Measurements from ENCODE around the gene CLIC4. TPM values are rescaled to one million over a fixed set of nuclear protein-coding genes. Genes with fewer than 3 reads are reported as not detected.
"Not testable (repeated sequence)": the region's sequence is repeated elsewhere in the genome, so short reads cannot be mapped to it uniquely, and the experiment has no call there.

CLIC4 gene
- total RNA-seq, 1 donor from 2014 or later, result 334 TPM

DNA sequence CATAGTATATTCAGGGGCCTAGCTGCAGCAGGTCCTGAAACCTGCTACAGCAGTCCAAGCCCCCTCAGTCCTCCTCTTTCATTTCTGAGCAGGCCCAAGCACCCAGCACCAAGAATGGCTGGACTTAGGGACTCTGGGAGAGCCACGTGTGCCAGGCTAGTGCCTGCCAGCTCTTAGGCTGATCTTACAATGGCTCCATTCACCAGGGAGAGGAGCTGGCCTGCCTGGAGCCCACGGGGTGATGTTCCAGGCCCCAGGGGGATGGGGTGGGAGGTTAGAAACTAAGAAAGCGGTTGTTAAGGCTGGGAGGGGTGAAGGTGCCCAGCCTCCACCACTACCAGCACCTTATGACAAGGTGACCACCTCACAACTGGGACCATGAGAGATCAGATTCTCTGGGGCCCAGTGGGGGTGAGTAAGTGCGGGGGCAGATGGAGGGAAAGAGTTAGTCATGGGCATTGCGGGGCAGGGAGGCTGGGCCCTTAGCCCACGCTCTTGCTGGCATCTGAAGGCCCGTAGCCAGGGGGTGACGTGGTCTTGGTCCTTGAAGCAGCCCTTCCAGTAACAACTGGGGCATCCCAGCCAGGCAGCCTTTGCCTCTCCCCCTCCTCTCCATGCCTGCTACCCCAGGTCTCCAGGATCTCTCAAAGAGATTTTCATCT is 30.3 kb upstream of the CLIC4 start:
- ATAC-seq (ENCODE audit: poor library complexity) (no peak), DNase-seq (no peak)
- intact Hi-C loops (cut with DNase I), result no loop called here

DNA sequence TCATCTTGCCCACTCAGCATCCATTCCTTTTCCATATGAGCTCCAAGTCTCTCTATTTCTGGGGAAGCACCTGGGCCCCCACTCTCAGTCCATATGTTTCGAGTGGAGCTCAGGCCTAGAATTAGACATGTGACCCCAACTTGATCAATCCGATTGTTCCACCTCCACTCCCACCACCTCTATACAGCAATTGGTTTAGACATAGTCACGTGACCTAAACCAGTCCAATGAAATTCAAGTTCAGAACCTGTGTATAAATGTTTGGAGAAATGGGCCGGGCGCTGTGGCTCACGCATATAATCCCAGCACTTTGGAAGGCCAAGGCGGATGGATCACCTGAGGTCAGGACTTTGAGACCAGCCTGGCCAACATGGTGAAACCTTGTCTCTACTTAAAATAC is 29.6 kb upstream of the CLIC4 start:
- DNase-seq, result no peak
- intact Hi-C loops (cut with DNase I), result no loop called here
- no peak for ATAC-seq (ENCODE audit: poor library complexity)

DNA sequence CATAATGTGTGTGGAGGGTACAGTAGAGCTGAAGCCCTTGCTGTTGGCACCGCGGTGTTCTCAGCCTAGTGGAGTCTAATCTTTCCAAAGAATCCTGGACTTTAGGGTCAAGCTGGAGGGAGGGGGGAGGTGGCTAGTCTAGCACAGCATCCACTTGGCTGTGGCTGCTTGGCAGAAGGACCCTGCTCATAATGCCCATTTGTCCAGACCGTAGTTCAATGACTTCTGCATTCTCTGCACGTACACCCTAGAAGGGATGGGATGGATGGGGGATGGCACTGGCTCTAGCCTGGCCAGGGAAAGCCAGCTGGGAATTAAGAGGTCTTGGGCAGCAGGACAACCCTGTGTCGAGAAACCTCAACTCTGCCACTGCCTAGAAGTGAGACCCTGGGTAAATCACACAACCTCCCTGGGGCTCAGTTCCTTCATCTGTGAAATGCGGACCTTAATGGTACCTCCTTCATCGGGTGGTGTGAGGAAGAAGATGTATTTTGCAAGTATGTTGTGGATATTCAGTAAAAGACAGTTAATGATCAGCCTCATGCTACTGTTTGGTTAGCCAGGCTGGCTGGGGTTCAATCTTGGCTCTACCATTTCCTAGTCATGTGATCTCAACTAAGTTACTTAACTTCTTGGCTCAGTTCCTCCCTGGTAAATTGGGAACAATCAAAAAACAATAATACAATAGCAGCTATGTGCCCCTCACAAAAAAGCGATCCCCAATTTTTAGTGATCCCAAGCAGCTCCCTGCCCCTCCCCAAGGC is 27.2 kb upstream of the CLIC4 start:
- DNase-seq, result no peak
- intact Hi-C loops (cut with DNase I), result no loop called here
- ATAC-seq (ENCODE audit: poor library complexity), result peak; percentile 11

DNA sequence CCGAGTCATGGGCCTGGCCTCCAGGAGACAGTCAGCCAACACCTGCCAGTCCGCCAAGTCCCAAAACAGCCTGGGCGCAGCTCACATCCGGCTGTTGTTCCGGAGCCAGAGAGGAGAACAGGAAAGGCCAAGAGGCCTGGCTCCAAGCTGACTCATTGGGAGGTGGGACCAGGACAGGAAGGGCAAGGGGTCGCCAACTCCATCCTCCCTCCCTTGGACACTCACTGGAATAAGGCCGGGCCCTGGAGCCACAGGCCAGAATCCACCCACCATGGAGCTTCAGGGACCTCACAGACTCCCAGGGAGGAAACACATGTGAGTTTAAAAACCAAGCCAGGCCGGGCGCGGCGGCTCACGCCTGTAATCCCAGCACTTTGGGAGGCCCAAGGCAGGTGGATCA is 25.1 kb upstream of the CLIC4 start:
- peak; percentile 92 for DNase-seq
- intact Hi-C loops (cut with DNase I), result no loop called here
- peak; percentile 89 for ATAC-seq (ENCODE audit: poor library complexity)

DNA sequence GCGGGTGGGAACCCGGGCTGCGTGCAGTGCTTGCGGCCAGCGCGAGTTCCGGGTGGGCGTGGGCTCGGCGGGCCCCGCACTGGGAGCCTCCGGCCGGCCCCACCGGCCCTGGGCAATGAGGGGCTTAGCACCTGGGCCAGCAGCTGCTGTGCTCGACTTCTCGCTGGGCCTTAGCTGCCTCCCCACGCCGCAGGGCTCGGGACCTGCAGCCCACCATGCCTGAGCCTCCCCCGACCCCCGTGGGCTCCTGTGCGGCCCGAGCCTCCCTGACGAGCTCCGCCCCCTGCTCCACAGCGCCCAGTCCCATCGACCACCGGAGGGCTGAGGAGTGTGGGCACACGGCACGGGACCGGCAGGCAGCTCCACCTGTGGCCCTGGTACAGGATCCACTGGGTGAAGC is 23.7 kb upstream of the CLIC4 start:
- no peak for DNase-seq
- ATAC-seq (ENCODE audit: poor library complexity), result no peak
- intact Hi-C loops (cut with DNase I), result no loop called here

DNA sequence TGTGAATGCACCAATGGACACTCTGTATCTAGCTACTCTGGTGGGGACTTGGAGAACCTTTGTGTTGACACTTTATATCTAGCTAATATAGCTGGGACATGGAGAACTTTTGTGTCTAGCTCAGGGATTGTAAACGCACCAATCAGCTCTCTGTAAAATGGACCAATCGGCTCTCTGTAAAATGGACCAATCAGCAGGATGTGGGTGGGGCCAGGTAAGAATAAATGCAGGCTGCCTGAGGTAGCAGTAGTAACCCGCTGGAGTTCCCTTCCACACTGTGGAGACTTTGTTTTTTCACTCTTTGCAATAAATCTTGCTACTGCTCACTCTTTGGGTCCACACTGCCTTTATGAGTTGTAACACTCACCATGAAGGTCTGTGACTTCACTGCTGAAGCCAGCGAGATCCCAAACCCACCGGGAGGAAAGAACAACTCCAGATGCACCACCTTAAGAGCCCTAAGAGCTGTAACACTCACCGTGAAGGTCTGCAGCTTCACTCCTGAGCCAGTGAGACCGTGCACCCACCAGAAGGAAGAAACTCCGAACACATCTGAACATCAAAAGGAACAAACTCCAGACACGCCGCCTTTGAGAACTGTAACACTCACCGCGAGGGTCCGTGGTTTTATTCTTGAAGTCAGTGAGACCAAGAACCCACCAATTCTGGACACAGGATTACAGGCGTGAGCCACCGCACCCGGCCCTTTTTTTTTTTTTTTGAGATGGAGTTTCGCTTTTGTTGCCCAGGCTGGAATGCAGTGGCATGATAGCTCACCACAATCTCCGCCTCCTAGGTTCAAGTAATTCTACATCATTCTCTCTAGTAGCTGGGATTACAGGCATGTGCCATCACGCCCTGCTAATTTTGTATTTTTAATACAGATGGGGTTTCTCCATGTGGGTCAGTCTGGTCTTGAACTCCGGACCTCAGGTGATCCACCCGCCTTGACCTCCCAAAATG is 22.9 kb upstream of the CLIC4 start:
- ATAC-seq (ENCODE audit: poor library complexity); DNase-seq; intact Hi-C loops (cut with DNase I): not testable (repeated sequence)

DNA sequence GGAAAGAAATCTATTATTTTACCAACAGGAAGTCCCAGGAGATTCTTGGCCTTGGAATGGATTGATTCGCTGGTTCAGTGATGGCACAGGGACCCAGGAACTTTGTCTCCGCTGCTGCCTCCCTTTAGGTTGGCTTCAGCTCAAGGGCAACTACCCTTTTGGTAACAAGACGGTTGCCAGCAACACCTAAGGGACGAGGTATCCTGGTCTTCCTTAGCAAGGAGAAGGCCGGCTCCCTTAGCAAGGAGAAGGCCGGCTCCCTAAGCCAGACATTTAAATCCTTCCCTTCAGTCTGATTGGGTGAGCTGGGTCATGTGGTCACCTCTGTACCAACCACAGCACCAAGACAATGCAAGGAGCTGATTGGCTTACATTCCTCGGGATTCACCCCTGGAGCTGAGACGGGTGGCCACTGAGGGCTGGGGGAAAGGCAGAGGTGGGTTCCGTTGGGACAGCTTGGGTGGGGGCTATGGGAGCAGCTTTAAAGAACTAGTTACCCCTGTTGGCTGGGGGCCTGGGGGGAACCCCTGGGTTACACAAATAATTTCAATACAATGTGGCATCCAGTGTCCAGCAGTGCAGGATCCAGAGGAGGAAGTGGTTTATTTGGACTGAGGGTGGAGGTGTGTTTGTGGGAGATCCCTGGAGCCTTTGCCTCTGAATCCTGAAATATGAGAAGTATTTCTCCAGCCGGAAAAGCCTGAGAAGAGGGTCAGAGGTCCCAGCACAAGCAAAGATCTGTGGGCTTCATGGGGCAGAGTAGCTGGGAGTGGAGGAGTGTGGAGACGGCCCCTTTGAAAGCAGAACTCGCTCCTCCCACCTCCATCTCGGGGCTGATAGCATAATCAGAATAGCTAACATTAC is 20.7 kb upstream of the CLIC4 start:
- DNase-seq (no peak), ATAC-seq (ENCODE audit: poor library complexity) (no peak)
- intact Hi-C loops (cut with DNase I), result no loop called here

DNA sequence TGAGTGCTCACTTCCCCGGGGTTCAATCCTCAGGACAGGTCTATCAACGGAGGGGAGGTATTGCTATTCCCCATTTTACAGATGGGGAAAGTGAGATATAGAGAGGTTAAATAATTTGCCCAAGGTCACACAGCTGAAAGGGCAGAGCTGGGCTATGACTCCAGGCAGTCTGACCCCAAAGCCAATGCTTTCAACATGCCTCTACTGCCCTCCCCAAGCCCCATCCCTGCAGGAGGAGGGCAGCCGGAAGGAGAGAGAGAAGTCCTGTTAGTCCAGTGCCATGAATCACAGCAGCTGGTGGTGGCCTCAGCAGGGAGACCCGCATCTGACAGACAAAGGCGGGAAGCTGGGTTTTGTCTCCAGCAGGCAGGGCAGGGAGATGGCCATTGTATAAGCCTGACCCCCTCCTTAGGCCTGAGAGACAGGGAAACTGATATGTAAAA is 20.0 kb upstream of the CLIC4 start:
- no peak for DNase-seq

DNA sequence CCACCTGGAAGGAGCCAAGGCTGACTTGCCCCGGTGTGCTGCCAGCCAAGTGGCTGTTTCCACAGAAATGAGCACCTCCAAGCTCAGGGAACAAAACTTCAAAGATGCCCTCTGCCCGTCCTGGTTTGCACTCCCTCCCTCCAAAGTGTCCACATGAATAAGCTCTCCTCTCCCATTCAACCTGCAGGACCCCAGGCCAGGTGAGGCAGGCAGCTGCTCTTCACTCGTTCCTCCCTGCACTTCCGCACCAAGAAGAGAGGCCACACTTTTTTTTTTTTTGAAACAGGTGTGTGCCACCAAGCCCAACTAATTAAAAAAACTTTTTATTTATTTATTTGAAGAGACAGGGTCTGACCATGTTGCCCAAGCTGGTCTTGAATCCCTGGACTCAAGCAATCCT is 18.5 kb upstream of the CLIC4 start:
- intact Hi-C loops (cut with DNase I), result no loop called here
- no peak for ATAC-seq (ENCODE audit: poor library complexity)
- no peak for DNase-seq

More for the DNA sequence above, 20.0 kb upstream of the CLIC4 start:
- intact Hi-C loops (cut with DNase I), result no loop called here
- ATAC-seq (ENCODE audit: poor library complexity), result no peak

DNA sequence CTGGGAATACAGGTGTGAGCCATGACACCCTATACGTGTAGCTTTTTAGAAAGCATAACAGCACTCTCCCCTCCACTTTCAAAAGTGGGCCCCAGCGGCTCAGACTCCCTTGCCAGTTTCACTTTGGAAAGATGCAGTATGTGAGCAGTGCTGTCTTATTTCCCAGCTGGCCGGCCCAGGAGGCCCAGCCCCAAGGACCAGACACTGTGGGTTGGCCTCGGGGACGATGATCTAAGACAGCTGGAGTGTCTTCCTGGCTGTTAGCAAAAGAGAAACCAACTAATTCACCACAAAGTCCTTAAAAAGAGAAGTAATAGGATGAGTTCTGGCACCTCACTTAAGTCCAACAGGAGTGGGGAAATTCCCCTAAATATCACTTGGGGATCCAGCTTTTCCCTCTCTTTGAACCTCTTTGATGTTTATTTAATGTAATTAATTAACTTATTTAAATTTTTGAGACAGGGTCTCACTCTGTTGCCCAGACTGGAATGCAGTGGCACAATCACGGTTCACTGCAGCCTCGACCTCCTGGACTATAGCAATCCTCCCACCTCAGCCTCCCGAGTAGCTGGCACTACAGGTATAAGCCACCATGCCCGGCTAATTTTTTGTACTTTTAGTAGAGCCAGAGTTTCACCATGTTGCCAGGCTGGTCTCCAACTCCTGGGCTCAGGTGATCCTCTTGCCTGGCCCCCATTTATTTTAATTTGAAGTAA is 17.6 kb upstream of the CLIC4 start:
- peak; percentile 78 for DNase-seq
- intact Hi-C loops (cut with DNase I), result no loop called here
- ATAC-seq (ENCODE audit: poor library complexity), result peak; percentile 79

DNA sequence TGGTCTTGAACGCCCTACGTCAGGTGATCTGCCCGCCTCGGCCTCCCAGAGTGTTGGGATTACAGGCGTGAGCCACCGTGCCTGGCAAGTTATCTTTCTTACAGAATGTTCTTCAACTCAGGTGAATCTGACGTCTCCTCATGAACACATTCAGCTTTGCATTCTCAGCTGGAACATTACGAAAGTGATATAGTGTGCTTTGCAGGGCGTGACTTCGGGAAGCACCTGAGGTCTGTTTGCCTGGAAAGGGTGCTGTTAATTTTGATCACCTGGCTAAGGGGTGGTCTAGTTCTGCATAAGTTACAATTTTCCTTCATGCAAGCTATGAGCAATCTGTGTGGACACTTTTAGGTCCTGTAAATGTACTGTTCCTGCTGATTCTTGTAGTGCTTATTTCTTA is 16.3 kb upstream of the CLIC4 start:
- no peak for ATAC-seq (ENCODE audit: poor library complexity)
- intact Hi-C loops (cut with DNase I), result no loop called here

DNA sequence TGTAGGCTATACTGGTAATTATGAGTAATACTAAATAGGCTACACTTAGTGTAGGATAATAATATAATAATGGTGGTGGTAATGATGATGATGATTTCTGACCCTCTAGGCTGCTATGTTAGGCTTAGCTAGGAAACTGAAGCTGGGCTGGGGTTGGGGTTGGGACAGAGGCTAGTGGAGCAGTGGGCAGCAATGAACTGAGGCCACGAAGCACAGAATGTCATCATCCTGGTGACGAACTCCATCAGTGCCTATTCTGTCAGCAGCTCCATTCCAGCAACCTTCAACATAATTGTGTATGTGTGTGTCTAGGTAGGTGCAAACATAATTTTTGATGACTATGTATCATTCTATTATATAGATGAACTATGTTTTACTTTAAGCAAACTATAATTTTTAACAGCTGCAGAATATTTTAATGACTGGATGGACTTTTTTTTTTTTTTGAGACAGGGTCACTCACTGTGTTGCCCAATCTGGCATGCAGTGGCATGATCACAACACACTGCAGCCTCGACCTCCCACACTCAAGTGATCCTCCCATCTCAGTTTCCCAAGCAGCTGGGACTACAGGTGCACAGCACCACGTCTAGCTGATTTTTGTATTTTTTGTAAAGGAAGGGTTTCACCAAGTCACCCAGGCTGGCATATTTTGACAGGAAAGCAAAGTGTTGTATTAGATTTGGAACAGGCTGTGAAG is 12.9 kb upstream of the CLIC4 start:
- no peak for ATAC-seq (ENCODE audit: poor library complexity)
- intact Hi-C loops (cut with DNase I), result no loop called here

More for the DNA sequence above, 16.3 kb upstream of the CLIC4 start:
- peak; percentile 12 for DNase-seq

DNA sequence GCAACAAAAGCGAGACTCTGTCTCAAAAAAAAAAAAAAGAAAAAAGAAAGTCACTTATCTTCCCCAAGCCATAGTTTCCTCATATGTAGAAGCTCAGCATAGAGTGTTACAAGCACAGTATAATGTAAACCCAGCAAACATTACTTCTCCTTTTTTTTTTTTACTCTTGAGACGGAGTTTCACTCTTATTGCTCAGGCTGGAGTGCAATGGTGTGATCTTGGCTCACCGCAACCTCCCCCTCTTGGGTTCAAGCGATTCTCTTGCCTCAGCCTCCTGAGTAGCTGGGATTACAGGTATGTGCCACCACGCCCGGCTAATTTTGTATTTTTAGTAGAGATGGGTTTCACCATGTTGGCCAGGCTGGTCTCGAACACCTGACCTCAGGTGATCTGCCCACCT is 11.9 kb upstream of the CLIC4 start:
- intact Hi-C loops (cut with DNase I); ATAC-seq (ENCODE audit: poor library complexity): not testable (repeated sequence)
- DNase-seq, result peak; percentile 14

More for the DNA sequence above, 12.9 kb upstream of the CLIC4 start:
- no peak for DNase-seq

DNA sequence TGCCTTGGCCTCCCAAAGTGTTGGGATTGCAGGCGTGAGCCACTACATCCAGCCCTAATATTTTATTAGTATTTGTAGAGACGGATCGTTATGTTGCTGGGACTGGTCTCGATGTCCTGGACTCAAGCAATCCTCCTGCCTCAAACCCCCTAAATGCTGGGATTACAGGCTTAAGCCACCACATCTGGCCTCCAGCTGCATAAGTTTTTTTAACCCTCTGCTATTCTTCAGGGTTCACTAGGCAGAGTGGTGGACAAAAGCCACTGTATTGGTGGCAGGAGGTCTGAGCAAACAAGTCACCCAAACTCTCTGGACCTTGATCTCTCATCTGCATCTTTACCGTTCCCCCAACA is 10.1 kb upstream of the CLIC4 start:
- ATAC-seq (ENCODE audit: poor library complexity), result no peak
- peak; percentile 3 for DNase-seq
- intact Hi-C loops (cut with DNase I), result no loop called here

DNA sequence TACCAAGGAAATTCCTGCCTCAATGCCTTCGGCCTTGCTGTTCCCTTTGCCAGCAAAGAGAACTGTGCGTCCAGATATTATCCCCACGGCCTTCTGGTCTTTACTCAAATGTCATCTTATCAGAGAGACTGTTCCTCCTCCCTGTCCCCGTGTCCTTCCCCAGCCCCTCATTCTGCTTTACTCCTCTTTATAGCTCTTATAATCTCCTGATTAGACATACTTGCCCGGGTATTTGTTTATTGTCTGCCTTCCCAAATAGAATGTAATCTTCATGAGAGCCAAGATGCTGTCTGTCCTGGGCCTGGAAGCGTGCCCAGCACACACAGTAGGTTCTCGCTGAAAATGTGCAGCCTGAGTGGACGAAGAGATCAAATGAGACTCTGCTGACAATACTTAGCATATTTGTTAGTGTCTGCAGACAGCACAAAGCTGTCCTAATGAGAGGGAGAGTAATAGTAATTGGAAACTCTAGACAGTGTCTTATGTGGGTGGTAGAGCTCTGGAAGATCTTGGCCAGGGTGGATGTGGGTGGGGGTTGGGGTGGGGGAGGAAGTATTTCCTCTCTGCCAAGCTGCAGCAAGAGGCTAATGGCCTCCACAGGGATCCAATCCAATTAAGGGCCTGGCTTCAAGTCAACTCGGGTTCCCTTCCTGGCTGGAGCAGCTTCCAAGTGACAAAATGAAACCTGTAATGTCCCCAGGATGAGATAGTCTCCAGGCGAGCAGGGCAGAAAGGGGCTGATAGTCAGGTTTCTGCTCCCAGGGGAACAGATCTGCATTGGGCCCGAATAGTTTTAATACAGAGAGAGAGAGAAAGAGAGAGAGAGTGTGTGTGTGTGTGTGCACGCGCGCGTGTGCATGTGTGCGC is 9.5 kb upstream of the CLIC4 start:
- peak; percentile 85 for ATAC-seq (ENCODE audit: poor library complexity)
- DNase-seq, result peak; percentile 70
- intact Hi-C loops (cut with DNase I), result no loop called here

DNA sequence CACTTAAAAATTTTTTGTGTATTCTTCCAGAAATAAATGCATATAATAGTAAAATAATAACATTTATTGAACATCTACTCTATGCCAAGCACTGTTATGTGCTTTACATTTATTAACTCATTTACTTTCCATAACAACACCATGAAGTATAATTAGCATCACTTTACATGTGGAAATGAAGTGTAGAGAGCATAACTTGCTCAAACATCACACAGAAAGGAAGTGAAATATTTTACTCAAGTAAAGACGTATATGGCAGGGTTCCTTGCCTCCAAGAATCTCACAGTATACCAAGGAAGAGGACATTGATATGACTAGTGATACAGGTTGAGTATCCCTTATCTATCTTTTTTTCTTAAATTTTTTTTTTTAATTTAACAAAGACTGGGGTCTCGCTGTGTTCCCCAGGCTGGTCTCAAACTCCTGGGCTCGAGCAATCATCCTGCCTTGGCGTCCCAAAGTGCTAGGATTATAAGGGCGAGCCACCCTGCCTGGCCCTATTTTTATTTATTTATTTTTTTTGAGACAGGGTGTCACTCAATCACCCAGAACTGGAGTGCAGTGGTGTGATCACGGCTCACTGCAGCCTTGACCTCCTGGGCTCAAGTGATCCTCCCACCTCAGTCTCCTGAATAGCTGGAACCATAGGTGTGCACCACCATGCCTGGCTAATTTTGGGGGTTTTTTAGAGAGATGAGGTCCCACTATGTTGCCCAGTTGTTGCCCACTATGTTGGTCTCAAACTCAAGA is 7.7 kb upstream of the CLIC4 start:
- intact Hi-C loops (cut with DNase I), result no loop called here
- DNase-seq, result peak; percentile 2
- no peak for ATAC-seq (ENCODE audit: poor library complexity)
